Keratinocyte (primary cell): ENCODE data around the gene LRCOL1.

ENCODE experiments used
- EZH2 ChIP-seq: IDR thresholded peaks from one replicate; pipeline ENCODE4 v1.6.1; 2012; ENCODE audit warnings: inconsistent platforms, mild to moderate bottlenecking, low read length, moderate library complexity
- TF ChIP-seq, protein P1 (sequence below), 3 experiments: IDR thresholded peaks in 1 of 3; conservative IDR thresholded peaks in 1 of 3; optimal IDR thresholded peaks in 1 of 3; 2 replicates in 2 of 3; 3 replicates in 1 of 3; pipeline versions ENCODE3 to v1.5.1; 2011; ENCODE audit warnings: low read length in 3 of 3, mild to moderate bottlenecking in 3 of 3, moderate library complexity in 2 of 3, control low read depth in 1 of 3, inconsistent platforms in 1 of 3; ENCODE audit not compliant: insufficient read depth in 2 of 3; ENCODE audit errors: extremely low read depth in 1 of 3

GRCh38 chr12:132611620-132612019 is 1.2 kb upstream of the LRCOL1 start:
- TF ChIP-seq, protein P1, sequence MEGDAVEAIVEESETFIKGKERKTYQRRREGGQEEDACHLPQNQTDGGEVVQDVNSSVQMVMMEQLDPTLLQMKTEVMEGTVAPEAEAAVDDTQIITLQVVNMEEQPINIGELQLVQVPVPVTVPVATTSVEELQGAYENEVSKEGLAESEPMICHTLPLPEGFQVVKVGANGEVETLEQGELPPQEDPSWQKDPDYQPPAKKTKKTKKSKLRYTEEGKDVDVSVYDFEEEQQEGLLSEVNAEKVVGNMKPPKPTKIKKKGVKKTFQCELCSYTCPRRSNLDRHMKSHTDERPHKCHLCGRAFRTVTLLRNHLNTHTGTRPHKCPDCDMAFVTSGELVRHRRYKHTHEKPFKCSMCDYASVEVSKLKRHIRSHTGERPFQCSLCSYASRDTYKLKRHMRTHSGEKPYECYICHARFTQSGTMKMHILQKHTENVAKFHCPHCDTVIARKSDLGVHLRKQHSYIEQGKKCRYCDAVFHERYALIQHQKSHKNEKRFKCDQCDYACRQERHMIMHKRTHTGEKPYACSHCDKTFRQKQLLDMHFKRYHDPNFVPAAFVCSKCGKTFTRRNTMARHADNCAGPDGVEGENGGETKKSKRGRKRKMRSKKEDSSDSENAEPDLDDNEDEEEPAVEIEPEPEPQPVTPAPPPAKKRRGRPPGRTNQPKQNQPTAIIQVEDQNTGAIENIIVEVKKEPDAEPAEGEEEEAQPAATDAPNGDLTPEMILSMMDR (optimal IDR thresholded peaks at IDR 0.05 in 1 of 3, IDR thresholded peaks at IDR 0.05 in 1 of 3, conservative IDR thresholded peaks at IDR 0.05 in 1 of 3; ENCODE audit: extremely low read depth in 1 of 3, insufficient read depth in 2 of 3, low read length in 3 of 3), result no peak
- no peak for TF ChIP-seq EZH2
